ENCODE measurements around the gene NRG2.

The NRG2 gene

GRCh38 chr5:140041099-140041491 is 2.0 kb downstream of the NRG2 start:
- DNase-seq (ENCODE audit: low read depth), result no peak

- DNase-seq (ENCODE audit: low read depth), result no peak
Measured at GRCh38 chr5:140040358-140040757, 2.7 kb downstream of the NRG2 start.

DNA sequence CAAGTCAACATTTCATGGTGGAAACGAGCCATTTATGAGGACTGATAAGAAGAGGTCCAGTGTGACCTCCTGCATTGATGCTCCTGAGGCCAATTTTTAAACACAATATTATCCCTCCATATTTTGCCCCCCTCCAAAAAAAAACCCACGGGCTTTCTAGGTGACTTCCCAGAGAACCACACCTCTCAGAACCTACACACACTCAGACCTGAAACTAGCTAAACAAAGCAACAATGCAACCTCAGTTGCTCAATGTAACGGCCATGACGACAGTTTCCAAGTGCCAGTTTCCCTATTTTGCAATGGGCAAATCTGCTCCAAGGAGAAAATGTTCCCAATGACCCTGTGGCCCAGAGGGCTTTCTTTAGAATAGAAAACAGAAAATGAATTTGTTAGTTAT is 3.5 kb downstream of the NRG2 start:
- DNase-seq (ENCODE audit: low read depth), result no peak

DNA sequence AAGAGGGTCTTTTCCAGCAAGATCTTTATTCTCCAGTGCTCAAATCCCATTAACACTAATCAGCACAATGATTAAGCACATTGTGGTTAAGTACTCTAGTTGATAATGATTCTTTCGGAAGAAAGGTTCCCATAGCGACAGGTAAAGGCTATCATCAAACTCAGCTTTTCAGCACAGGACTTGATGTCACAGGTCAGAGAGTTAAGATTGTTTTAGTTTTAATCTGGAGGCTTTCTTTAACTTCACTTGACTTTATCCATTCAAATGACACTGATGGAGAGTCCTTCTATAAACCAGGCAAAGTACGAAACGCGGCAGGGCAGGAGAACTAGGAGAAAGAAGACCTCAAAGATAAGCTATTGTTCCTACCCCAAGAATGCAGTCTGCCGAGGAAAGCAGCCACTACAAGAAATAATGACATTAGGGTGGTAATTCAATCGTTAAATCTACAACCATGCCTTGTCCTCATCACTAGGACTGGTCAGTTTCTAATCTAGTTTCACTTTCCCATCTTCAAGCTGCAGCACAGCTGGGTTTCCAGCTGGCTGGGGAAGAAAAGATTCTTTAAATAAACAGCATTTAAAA is 4.6 kb downstream of the NRG2 start:
- peak; percentile 33 for DNase-seq (ENCODE audit: low read depth)

DNA sequence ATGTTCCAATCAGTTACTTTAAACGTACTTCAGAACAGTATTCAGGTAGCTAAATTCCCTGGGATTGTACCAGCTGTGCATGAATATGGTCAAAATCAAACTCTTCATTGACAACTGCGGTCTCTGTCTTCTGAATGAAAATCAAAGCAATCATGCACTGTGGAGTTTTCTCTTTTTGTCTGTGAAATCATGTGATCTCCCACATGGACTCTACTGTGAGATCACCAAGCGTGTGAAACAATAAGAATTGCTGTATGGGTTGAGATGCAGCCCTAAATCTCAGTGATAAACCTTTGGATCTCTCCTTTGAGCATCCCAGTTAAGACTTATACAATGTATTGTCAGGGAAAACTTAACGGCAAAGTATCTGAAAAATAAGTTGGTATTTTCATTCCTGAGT is 6.1 kb downstream of the NRG2 start:
- no peak for DNase-seq (ENCODE audit: low read depth)

DNA sequence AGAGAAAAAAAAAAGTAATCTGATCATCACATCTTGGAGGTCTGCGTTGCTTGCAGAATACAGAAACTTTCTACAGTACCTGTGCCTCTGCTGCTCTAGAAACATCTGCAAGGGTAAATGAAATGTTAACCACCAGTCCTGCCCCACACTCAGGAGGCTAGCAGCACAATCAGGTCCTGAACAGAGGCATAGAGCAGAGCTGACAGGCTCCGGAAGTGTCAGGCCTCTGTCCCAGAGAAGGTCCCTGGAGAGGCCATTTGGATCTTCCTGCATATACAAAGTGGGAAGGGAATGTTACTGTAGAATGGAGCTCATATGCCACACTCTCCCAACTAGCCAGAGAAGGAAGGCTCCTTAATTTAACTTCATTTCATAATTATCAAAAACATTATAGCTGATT is 7.2 kb downstream of the NRG2 start:
- no peak for DNase-seq (ENCODE audit: low read depth)

DNA sequence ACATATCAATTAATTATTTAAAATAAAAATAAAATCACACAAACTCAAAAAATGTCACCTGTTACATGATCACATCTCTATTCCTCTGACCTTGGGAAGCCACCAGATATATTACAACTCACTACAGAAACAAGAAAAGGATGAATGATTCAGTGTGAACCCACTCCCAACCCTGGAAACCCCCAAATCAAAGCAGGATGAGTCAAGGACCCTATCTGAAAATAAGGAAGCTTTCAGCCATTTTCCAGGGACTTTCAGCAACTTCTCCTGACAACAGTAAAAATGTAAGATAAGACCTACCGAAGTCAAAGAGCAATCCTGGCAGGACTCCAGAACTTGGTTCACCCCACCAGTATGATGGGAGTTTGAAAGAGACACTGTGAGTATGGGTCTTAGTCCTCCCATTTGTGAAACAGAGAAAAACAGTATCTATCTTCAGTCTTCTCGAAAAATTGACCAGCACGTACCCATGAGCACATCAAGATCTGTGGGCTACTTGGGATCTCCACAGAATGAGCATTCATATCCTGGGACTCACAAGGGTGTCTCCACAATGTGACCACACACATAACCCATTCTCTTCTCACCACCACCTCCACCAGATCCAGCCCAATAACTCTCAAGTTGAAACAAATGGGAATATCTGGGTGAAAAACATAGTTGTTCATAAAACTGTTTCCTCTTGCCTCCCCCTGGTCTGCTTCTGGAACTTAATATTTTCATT is 9.9 kb downstream of the NRG2 start:
- no peak for DNase-seq (ENCODE audit: low read depth)

- DNase-seq (ENCODE audit: low read depth), result no peak
Measured at GRCh38 chr5:140032296-140032695, 10.8 kb downstream of the NRG2 start.

- no peak for DNase-seq (ENCODE audit: low read depth)
Measured at GRCh38 chr5:140027807-140028206, 15.3 kb downstream of the NRG2 start.

- no peak for DNase-seq (ENCODE audit: low read depth)
Measured at GRCh38 chr5:140025736-140026135, 17.4 kb downstream of the NRG2 start.

GRCh38 chr5:140024928-140025327 is 18.2 kb downstream of the NRG2 start:
- no peak for DNase-seq (ENCODE audit: low read depth)

- DNase-seq (ENCODE audit: low read depth), result no peak
Measured at GRCh38 chr5:140023611-140024191, 19.4 kb downstream of the NRG2 start.

- DNase-seq (ENCODE audit: low read depth), result no peak
Measured at GRCh38 chr5:140020601-140021177, 22.4 kb downstream of the NRG2 start.

GRCh38 chr5:140018920-140019644 is 24.0 kb downstream of the NRG2 start:
- no peak for DNase-seq (ENCODE audit: low read depth)

DNA sequence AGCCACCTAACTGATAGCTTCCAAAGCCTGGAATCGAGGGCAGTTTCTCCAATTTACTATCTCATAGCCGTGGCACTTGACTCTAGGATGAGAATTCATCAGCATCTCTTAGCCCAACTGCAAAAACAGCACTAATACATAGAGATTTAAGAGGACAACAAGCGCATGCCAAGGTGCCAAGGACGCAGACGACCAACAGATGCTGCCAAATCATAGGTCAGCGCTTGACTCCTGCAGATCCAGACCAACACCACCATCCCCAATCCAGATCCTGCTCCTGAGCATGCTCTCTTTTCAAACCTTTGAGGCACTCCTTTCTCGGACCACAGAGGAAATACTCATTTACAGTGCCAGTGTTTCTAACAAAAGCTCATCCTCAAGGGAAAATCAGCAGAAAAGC is 24.6 kb downstream of the NRG2 start:
- no peak for DNase-seq (ENCODE audit: low read depth)

DNA sequence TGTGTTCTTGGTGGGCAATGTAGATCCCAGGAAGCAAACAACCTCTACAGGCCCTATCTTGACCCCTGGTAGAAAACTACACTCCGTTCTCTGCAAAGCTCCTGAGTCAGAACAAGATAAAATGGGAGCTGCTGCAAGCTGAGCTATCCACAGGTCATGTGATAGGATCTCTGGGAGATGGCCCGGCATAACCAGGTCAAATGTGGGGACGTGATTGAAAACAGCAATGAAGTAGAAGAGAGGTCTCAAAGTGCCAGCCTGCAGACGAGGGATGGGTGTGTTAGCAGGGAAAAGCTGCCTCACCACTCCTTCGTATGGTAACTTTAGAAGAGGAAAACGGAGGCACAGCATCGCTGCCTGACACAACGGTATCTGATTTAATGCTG is 25.0 kb downstream of the NRG2 start:
- DNase-seq (ENCODE audit: low read depth), result no peak

- DNase-seq (ENCODE audit: low read depth), result no peak
Measured at GRCh38 chr5:140017397-140018095, 25.6 kb downstream of the NRG2 start.

GRCh38 chr5:140015706-140016105 is 27.4 kb downstream of the NRG2 start:
- no peak for DNase-seq (ENCODE audit: low read depth)

DNA sequence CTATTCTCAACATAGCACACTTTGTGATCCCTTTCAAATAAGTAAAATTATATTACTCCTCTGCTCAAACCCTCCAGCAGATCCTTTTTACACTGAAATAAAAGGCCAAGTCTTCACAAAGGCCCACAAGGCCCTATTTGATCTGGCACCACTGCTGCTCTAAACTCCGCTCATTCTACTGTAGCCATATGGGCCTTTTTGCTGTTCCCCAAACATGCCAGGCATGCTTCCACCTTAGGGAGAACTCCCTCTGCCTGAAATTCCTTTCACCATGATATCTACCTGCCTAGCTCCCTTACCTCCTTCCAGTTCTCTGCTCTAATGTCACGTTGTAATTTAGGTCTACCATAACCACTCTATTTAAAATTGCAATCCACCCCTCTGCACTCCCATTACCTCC is 28.3 kb downstream of the NRG2 start:
- DNase-seq (ENCODE audit: low read depth), result no peak

DNA sequence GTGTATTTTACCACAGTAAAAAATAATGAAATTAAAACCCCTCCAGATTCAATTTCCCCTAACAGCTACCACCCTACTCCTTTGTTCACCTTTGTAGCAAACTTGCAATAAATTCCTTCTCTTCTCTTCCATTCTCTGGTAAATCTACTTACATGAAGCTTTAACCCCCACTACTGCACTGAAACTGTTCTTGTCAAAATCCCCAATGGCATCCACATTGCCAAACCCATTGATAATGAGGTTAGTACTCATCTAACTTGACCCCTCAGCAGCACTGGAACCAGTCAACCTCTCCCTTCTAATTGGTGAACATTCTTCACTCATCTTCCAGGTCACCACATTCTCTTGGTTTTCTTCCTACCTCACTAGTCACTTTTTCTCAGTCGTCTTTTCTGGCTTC is 29.6 kb downstream of the NRG2 start:
- no peak for DNase-seq (ENCODE audit: low read depth)

DNA sequence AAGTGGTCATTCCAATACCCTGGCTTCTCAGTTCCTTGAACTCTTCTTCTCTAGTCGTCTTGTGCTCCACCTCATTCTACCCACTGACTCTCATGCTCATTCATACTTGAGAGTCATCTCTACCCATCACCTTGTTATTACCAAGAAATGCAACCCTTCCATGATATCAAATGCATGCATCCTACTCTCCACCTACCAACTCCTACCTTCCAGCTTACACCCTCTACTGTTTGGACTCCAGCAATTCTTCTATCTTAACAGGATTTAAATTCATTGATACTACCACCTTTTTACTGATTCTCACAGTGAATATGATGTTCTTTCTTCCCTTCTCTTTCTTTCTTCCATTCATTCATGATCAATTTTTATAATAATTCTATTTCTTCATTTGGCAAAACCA is 30.7 kb downstream of the NRG2 start:
- no peak for DNase-seq (ENCODE audit: low read depth)

DNA sequence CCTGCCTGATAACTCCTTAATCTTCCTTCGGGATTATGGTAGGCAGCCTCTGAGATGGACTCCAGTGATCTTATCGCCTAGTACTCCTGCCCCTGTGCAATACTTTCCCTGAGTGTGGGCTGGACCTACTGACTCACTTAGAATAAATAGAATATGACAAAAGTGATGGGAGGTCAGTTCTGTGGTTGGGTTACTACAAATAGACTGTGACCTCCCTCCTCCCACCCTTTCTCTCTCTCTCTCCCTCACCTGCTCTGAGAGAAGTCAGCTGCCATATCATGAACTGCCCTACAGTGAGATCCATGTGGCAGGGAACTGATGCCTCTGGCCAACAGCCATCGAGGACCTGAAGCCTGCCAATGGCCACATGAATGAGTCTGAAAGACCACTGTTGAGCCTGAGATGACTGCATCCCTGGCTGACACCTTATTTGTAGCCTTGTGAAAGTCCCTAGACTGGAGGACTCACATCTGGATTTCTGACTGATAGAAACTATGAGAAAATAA is 31.7 kb downstream of the NRG2 start:
- DNase-seq (ENCODE audit: low read depth), result no peak
